Measurements from ENCODE around the gene FER.

FER gene

GRCh38 chr5:109099081-109099480, 351.4 kb downstream of the FER start:
- H3K4me3 ChIP-seq (ENCODE audit: low read depth, low read length), result no peak overlapping the region
- H3K79me2 ChIP-seq, result no peaks in the 10 kb centered on the region
- H3K4me1 ChIP-seq, result no peaks in the 10 kb centered on the region
- H3K4me2 ChIP-seq (ENCODE audit: low read length), result no peak overlapping the region
- no peak overlapping the region for H2AFZ ChIP-seq
- no peak overlapping the region for H3K9ac ChIP-seq
- no peak overlapping the region for H3K27ac ChIP-seq
- H3K27me3 ChIP-seq (ENCODE audit: control insufficient read depth, insufficient read depth, low read length), result no peaks in the 10 kb centered on the region
- H3K36me3 ChIP-seq (ENCODE audit: control insufficient read depth, insufficient read depth, low read length), result no peaks in the 10 kb centered on the region
- TF ChIP-seq CTCF (IDR thresholded peaks at IDR 0.05), result no peak
- H3K9me3 ChIP-seq (ENCODE audit: control insufficient read depth, low read length), result no peaks in the 10 kb centered on the region

GRCh38 chr5:109100971-109101370, 353.3 kb downstream of the FER start:
- Histone ChIP-seq H3K9ac (no peak overlapping the region), H3K27me3 (ENCODE audit: control insufficient read depth, insufficient read depth, low read length) (no peaks in the 10 kb centered on the region), H3K27ac (no peak overlapping the region), H3K9me3 (ENCODE audit: control insufficient read depth, low read length) (no peaks in the 10 kb centered on the region), H3K79me2 (no peaks in the 10 kb centered on the region), H2AFZ (no peak overlapping the region), H3K4me3 (ENCODE audit: low read depth, low read length) (no peak overlapping the region), H3K36me3 (ENCODE audit: control insufficient read depth, insufficient read depth, low read length) (no peaks in the 10 kb centered on the region), H3K4me2 (ENCODE audit: low read length) (no peak overlapping the region), H3K4me1 (no peaks in the 10 kb centered on the region)
- no peak for TF ChIP-seq CTCF (IDR thresholded peaks at IDR 0.05)

GRCh38 chr5:109102096-109102690, 354.5 kb downstream of the FER start:
- TF ChIP-seq CTCF (IDR thresholded peaks at IDR 0.05), result no peak
- Histone ChIP-seq H3K36me3 (ENCODE audit: control insufficient read depth, insufficient read depth, low read length) (no peaks in the 10 kb centered on the region), H3K4me2 (ENCODE audit: low read length) (no peak overlapping the region), H3K27ac (no peak overlapping the region), H3K4me1 (no peaks in the 10 kb centered on the region), H3K9ac (no peak overlapping the region), H3K79me2 (no peaks in the 10 kb centered on the region), H3K4me3 (ENCODE audit: low read depth, low read length) (no peak overlapping the region), H3K9me3 (ENCODE audit: control insufficient read depth, low read length) (no peaks in the 10 kb centered on the region), H3K27me3 (ENCODE audit: control insufficient read depth, insufficient read depth, low read length) (no peaks in the 10 kb centered on the region), H2AFZ (no peak overlapping the region)

GRCh38 chr5:109105631-109106267, 358.1 kb downstream of the FER start:
- no peak for TF ChIP-seq CTCF (IDR thresholded peaks at IDR 0.05)
- no peaks in the 10 kb centered on the region for H3K27me3 ChIP-seq (ENCODE audit: control insufficient read depth, insufficient read depth, low read length)
- H3K27ac ChIP-seq, result no peak overlapping the region
- no peak overlapping the region for H3K4me2 ChIP-seq (ENCODE audit: low read length)
- no peaks in the 10 kb centered on the region for H3K36me3 ChIP-seq (ENCODE audit: control insufficient read depth, insufficient read depth, low read length)
- H3K79me2 ChIP-seq, result no peaks in the 10 kb centered on the region
- no peak overlapping the region for H3K4me3 ChIP-seq (ENCODE audit: low read depth, low read length)
- H3K9me3 ChIP-seq (ENCODE audit: control insufficient read depth, low read length), result no peaks in the 10 kb centered on the region
- H3K9ac ChIP-seq, result no peak overlapping the region
- H3K4me1 ChIP-seq, result no peaks in the 10 kb centered on the region
- H2AFZ ChIP-seq, result no peak overlapping the region

GRCh38 chr5:109111680-109112079, 364.0 kb downstream of the FER start:
- Histone ChIP-seq H3K4me1 (no peaks in the 10 kb centered on the region), H3K9ac (no peak overlapping the region), H2AFZ (no peak overlapping the region), H3K36me3 (ENCODE audit: control insufficient read depth, insufficient read depth, low read length) (no peaks in the 10 kb centered on the region), H3K27ac (no peak overlapping the region), H3K79me2 (no peaks in the 10 kb centered on the region), H3K4me3 (ENCODE audit: low read depth, low read length) (no peak overlapping the region), H3K27me3 (ENCODE audit: control insufficient read depth, insufficient read depth, low read length) (no peaks in the 10 kb centered on the region), H3K4me2 (ENCODE audit: low read length) (no peak overlapping the region), H3K9me3 (ENCODE audit: control insufficient read depth, low read length) (no peaks in the 10 kb centered on the region)
- TF ChIP-seq CTCF (IDR thresholded peaks at IDR 0.05), result no peak

Data from parathyroid adenoma (tissue), 2 donors.